A673 (cell line): ENCODE results near the gene CCM2L.

Experiments
- CTCF ChIP-seq: fragments of 300-800, 200-600 bp; sonication (generic); conservative IDR thresholded peaks from 2 replicates; pipeline ENCODE4 v1.5.1; 2017; ENCODE audit warnings: low read depth, mild to moderate bottlenecking, antibody characterized with exemption, low read length, moderate library complexity, mixed read lengths
- EZH2 ChIP-seq: fragments of 200-600 bp; sonication (generic); IDR thresholded peaks from 2 replicates; pipeline ENCODE4 v1.6.1; 2017; ENCODE audit warnings: borderline replicate concordance, low read depth, mild to moderate bottlenecking, mixed read lengths, antibody characterized with exemption, low read length; ENCODE audit not compliant: poor library complexity, severe bottlenecking

- TF ChIP-seq CTCF (no peak), EZH2 (no peak)
These were observed 62.0 kb downstream of the CCM2L start for GRCh38 chr20:32072168-32072750.
